Cerebellar cortex (tissue), 1 donor: Measurements from ENCODE around the gene MAGEB1.

Source experiments
- DNase-seq: peaks from one replicate; pipeline ENCODE4 v3.0.0-alpha.2; 2015; ENCODE audit warnings: low spot score

The MAGEB1 gene

GRCh38 chrX:30296408-30297254 is 49.7 kb downstream of the MAGEB1 start:
- no peak for DNase-seq

- DNase-seq, result no peak
Observed at GRCh38 chrX:30301208-30301607, 54.3 kb downstream of the MAGEB1 start.
